ENCODE data around the gene C1QTNF7.

- TF ChIP-seq POLR2A (IDR thresholded peaks at IDR 0.05; ENCODE audit: low read length) (no peak), GATA1 (IDR thresholded peaks at IDR 0.05; ENCODE audit: low read depth, low read length) (no peak)
Observed at GRCh38 chr4:15390494-15390893, 37.3 kb upstream of the C1QTNF7 start.

All from erythroblast (primary cell).